Measurements from ENCODE around the gene CDH23.

CDH23 gene

DNA sequence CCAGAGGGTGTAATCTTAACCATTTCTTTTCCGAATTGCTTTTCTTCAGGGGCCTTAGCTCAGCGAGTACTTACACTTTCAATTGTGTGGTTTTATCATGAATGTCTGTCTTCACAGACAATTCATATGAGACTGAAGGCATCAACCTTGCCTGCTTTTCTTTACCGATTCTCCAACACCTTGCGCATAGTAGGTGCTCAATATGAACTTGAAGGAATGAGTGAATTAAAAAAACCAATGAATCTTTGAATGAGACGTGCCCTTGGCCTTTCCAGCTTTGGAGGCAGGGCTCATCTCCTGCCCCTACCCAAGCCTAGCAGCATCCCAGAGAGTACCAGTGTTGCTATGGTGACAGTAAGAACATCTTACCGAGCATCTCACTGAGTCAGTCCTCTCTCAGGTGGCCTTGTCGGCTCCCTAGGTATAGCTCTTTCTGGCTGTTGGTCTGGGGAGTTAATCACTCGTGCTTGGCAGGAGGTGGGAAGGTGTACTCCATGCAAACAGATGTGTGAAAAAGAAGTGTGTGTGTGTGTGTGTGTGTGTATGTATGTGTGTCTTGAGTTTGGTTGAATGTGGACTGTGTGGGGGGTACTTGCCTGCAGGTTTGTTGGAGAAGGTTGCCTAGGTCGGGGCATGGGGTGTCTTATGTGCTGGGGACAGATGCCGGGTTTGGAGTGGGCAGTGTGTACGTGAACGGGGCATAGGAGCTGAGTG, 215.1 kb downstream of the CDH23 start:
- Histone ChIP-seq H3K27ac (ENCODE audit: low read length) (no peak overlapping the region), H3K4me1 (ENCODE audit: insufficient read depth, low read length) (peaks cover 12% of the 10 kb centered on the region; the same call in 1 of the 2 replicates), H3K27me3 (ENCODE audit: insufficient read depth, low read length) (no peaks in the 10 kb centered on the region), H3K9ac (ENCODE audit: low read depth, low read length) (no peak overlapping the region), H3K9me3 (ENCODE audit: insufficient read depth, low read depth, low read length) (no peaks in the 10 kb centered on the region), H3K4me3 (ENCODE audit: low read length) (no peak overlapping the region), H3K36me3 (ENCODE audit: insufficient read depth, low read depth, low read length) (no peaks in the 10 kb centered on the region)

DNA sequence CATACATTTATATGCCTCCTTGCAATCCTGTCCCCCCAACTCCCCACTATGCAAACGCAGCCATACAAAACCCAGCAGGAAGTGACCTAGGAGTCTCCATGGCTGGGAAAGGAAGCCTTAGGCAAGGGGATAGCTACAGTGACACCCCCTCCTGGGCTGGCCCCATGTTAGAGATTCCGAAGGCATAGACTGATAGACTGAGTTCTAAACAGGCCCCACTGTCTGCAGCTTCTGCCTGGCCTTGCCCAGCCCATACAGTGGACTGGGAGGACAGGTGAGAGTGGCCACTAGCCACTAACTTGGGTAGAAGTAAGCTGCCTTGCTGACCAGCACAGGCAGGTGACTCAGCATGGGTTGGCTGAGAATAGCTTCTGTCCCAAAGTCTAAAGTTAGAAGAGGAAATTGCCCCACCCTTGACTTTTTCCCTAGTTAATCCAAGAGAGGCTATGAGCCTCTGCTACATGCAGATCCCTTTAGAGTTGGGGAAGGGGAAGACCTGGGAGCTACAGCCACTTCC, 216.6 kb downstream of the CDH23 start:
- no peak overlapping the region for H3K27ac ChIP-seq (ENCODE audit: low read length)
- no peak overlapping the region for H3K9ac ChIP-seq (ENCODE audit: low read depth, low read length)
- H3K36me3 ChIP-seq (ENCODE audit: insufficient read depth, low read depth, low read length), result no peaks in the 10 kb centered on the region
- no peaks in the 10 kb centered on the region for H3K27me3 ChIP-seq (ENCODE audit: insufficient read depth, low read length)
- H3K4me1 ChIP-seq (ENCODE audit: insufficient read depth, low read length), result peaks cover 7% of the 10 kb centered on the region; the same call in 1 of the 2 replicates
- no peak overlapping the region for H3K4me3 ChIP-seq (ENCODE audit: low read length)
- H3K9me3 ChIP-seq (ENCODE audit: insufficient read depth, low read depth, low read length), result 0 out of 2 replicates have a peak, but pooled peaks cover 3% of the 10 kb centered on the region

DNA sequence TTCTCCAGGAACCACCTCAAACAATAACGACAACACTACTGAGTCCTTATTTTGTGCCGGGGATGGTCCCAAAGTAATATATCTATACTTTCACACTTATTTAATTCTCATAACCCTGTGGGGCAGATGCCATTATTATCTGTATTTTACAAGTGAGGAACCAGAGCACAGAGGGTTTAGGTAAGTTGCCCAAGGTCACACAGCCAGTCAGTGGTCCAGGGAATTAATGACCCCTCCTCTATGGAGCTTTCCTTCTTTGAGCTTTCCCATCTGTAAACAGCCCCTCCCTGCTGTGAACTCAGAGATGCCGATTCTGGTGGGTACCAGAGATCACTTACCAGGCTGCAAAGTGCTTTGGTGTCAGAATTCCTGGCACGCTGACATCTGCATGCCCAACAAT, 217.2 kb downstream of the CDH23 start:
- Histone ChIP-seq H3K36me3 (ENCODE audit: insufficient read depth, low read depth, low read length) (no peaks in the 10 kb centered on the region), H3K9ac (ENCODE audit: low read depth, low read length) (no peak overlapping the region), H3K27me3 (ENCODE audit: insufficient read depth, low read length) (no peaks in the 10 kb centered on the region), H3K9me3 (ENCODE audit: insufficient read depth, low read depth, low read length) (0 out of 2 replicates have a peak, but pooled peaks cover 3% of the 10 kb centered on the region), H3K4me1 (ENCODE audit: insufficient read depth, low read length) (peaks cover 7% of the 10 kb centered on the region; the same call in 1 of the 2 replicates), H3K27ac (ENCODE audit: low read length) (no peak overlapping the region), H3K4me3 (ENCODE audit: low read length) (no peak overlapping the region)

DNA sequence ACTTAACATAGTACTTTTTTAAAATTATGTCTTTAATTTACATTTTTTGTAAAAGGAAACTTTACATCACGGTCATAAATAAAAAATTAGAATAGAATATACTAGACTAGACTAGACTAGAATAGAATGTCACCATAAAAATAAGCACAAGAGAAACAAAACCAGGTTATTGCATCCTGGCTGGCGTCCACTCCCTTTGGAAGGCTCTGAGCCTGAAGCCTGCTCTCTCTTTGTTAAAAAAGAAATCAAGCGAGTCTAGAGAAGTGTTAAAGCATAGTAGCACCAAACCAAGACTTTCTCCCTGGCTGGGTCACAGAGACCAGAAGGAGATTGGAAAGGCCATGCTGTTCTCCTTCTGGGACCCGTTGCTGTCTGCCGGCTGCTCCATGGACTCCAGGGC, 218.2 kb downstream of the CDH23 start:
- H3K27me3 ChIP-seq (ENCODE audit: insufficient read depth, low read length), result no peaks in the 10 kb centered on the region
- no peak overlapping the region for H3K9ac ChIP-seq (ENCODE audit: low read depth, low read length)
- H3K9me3 ChIP-seq (ENCODE audit: insufficient read depth, low read depth, low read length), result 0 out of 2 replicates have a peak, but pooled peaks cover 3% of the 10 kb centered on the region
- H3K4me1 ChIP-seq (ENCODE audit: insufficient read depth, low read length), result peaks cover 7% of the 10 kb centered on the region; the same call in 1 of the 2 replicates
- H3K4me3 ChIP-seq (ENCODE audit: low read length), result no peak overlapping the region
- no peaks in the 10 kb centered on the region for H3K36me3 ChIP-seq (ENCODE audit: insufficient read depth, low read depth, low read length)
- no peak overlapping the region for H3K27ac ChIP-seq (ENCODE audit: low read length)

DNA sequence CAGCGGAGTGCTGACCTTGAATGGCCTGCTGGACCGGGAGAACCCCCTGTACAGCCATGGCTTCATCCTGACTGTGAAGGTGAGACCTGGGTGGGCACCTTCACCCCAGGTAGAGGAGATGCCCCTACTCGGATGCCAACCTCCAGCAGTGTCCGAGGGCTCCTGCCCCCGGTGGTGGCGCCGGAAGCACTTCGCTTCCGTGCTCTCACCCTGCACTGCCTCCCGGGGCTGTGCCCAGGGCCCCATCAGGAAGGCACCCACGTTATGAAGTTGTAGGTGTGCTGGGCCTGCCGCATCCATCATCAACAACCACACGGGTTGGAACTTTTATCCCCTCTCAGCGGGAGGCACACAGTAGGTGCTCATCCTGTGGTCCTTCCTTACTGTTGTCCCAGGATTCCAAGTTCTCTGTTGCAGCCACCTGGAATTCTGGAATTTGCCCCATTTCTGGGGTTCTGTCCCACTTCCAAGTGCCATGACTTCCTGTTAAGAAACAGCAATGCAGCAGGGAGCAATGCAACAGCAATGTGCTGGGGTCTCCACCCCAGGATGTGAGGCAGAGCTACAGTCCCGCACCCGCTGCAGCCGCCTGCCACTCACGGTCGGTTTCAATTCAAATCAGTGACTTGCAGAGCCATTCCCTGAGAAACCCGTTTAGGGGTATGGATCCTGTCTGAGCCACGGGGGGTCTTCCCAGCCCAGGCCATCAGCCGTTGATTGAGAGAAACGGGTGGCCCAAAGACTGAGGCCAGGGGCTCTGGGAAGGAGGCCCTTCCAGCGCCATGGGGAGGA, 219.0 kb downstream of the CDH23 start:
- no peak overlapping the region for H3K9ac ChIP-seq (ENCODE audit: low read depth, low read length)

DNA sequence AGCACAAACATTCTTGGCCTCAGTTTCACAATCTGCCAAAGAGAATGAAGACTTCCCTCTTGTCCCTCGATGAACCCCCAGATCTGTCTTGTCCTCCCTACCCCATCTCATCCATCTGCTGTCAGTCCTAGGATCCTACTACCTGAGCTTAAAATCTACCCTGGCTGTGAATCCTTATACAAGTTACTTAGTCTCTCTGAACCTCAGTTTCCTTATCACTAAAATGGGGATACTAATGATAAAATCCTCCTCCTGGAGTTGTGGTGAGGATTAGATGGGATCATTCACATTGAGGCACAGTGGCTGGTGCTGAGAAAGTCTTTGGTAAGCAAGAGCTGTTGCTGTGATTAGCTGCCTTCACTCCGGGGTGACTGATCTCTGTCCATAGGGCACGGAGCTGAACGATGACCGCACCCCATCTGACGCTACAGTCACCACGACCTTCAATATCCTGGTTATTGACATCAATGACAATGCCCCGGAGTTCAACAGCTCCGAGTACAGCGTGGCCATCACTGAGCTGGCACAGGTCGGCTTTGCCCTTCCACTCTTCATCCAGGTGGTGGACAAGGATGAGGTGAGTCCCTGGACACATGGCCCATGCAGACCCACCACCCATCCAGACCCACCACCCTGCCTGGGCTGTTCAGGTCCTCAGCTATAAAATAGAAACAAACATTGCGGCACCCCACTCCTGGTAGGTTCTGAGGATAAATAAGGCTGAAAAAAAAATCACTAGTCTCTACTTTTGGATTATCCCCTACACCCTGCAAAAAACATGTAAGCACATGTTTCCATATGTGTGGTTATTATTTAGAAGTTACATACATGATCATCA, 220.3 kb downstream of the CDH23 start:
- Histone ChIP-seq H3K4me3 (ENCODE audit: low read length) (no peak overlapping the region), H3K9me3 (ENCODE audit: insufficient read depth, low read depth, low read length) (0 out of 2 replicates have a peak, but pooled peaks cover 3% of the 10 kb centered on the region), H3K27me3 (ENCODE audit: insufficient read depth, low read length) (no peaks in the 10 kb centered on the region), H3K4me1 (ENCODE audit: insufficient read depth, low read length) (peaks cover 17% of the 10 kb centered on the region), H3K36me3 (ENCODE audit: insufficient read depth, low read depth, low read length) (no peaks in the 10 kb centered on the region), H3K9ac (ENCODE audit: low read depth, low read length) (no peak overlapping the region), H3K27ac (ENCODE audit: low read length) (no peak overlapping the region)

More for the DNA sequence above, 219.0 kb downstream of the CDH23 start:
- Histone ChIP-seq H3K4me3 (ENCODE audit: low read length) (no peak overlapping the region), H3K4me1 (ENCODE audit: insufficient read depth, low read length) (peaks cover 4% of the 10 kb centered on the region; the same call in 1 of the 2 replicates), H3K27me3 (ENCODE audit: insufficient read depth, low read length) (no peaks in the 10 kb centered on the region), H3K36me3 (ENCODE audit: insufficient read depth, low read depth, low read length) (no peaks in the 10 kb centered on the region), H3K27ac (ENCODE audit: low read length) (no peak overlapping the region), H3K9me3 (ENCODE audit: insufficient read depth, low read depth, low read length) (0 out of 2 replicates have a peak, but pooled peaks cover 3% of the 10 kb centered on the region)

DNA sequence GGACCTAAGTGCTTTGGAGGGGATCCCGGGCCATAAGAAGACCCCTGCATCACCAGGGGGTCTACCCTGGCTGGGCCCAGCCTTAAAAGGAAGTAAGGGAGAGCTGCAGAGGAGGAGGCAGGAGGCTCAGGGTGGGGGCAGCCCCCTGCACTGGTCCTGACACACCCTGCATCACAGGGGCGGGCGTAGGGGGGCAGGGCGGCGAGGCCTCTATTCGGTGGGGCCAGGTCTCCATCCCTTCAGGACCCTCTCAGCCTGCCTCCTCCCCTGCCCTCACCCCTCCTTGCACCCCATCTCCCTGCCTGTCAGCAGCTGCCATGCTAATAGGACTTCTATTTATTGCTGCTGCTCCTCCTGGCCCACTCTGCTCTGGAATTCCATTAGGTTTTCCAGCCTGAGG, 221.5 kb downstream of the CDH23 start:
- H3K4me1 ChIP-seq (ENCODE audit: insufficient read depth, low read length), result peaks cover 28% of the 10 kb centered on the region

DNA sequence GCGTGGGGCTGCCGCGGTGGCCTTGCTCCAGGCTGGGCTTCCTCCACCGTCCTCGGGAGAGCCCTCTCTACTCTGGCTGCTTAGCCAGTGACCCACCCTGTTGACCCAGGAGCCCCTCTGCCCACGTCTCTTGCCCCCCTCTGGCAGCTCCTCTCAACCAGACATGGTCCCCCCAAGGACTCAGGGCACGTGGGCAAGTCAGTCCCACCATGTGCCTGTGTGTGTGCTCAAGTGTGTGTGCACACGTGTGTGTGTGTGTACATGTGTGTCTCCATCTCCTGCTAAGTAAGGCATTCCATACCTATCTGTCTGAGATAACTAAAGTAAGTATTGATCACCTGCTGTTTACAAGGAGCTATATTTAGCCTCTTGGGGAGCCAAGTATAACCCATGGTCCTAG, 221.9 kb downstream of the CDH23 start:
- H3K4me3 ChIP-seq (ENCODE audit: low read length), result no peak overlapping the region
- H3K9ac ChIP-seq (ENCODE audit: low read depth, low read length), result no peak overlapping the region
- no peak overlapping the region for H3K27ac ChIP-seq (ENCODE audit: low read length)
- H3K9me3 ChIP-seq (ENCODE audit: insufficient read depth, low read depth, low read length), result 0 out of 2 replicates have a peak, but pooled peaks cover 3% of the 10 kb centered on the region
- no peaks in the 10 kb centered on the region for H3K36me3 ChIP-seq (ENCODE audit: insufficient read depth, low read depth, low read length)
- H3K4me1 ChIP-seq (ENCODE audit: insufficient read depth, low read length), result peaks cover 30% of the 10 kb centered on the region
- H3K27me3 ChIP-seq (ENCODE audit: insufficient read depth, low read length), result no peaks in the 10 kb centered on the region

More for the DNA sequence above, 221.5 kb downstream of the CDH23 start:
- no peak overlapping the region for H3K9ac ChIP-seq (ENCODE audit: low read depth, low read length)
- H3K36me3 ChIP-seq (ENCODE audit: insufficient read depth, low read depth, low read length), result no peaks in the 10 kb centered on the region
- no peaks in the 10 kb centered on the region for H3K27me3 ChIP-seq (ENCODE audit: insufficient read depth, low read length)
- H3K27ac ChIP-seq (ENCODE audit: low read length), result no peak overlapping the region
- H3K9me3 ChIP-seq (ENCODE audit: insufficient read depth, low read depth, low read length), result 0 out of 2 replicates have a peak, but pooled peaks cover 3% of the 10 kb centered on the region
- no peak overlapping the region for H3K4me3 ChIP-seq (ENCODE audit: low read length)

DNA sequence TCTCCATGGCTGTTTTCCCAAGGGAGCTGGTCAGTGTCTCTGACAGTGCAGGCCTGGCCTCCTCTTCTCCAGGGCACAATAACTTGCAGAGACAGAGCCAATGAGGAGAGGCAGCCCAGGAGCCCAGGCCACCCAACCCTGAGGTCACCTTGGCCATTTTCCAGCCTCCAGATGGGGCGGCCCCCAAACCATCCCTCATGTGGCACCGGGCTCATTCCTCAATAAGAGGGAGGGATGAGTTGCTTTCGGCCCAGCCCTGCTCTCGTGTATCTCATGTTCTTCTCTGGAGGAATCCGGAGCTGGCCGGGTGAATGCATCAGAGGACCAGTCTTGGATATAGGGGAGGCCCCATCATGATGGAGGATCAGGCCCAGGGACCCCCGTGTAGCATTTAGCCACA, 223.9 kb downstream of the CDH23 start:
- H3K9me3 ChIP-seq (ENCODE audit: insufficient read depth, low read depth, low read length), result 0 out of 2 replicates have a peak, but pooled peaks cover 3% of the 10 kb centered on the region
- no peaks in the 10 kb centered on the region for H3K27me3 ChIP-seq (ENCODE audit: insufficient read depth, low read length)
- H3K9ac ChIP-seq (ENCODE audit: low read depth, low read length), result peak overlapping the region; percentile 49; the same call in 1 of the 2 replicates
- H3K36me3 ChIP-seq (ENCODE audit: insufficient read depth, low read depth, low read length), result no peaks in the 10 kb centered on the region
- no peak overlapping the region for H3K27ac ChIP-seq (ENCODE audit: low read length)
- H3K4me1 ChIP-seq (ENCODE audit: insufficient read depth, low read length), result peaks cover 41% of the 10 kb centered on the region
- no peak overlapping the region for H3K4me3 ChIP-seq (ENCODE audit: low read length)

DNA sequence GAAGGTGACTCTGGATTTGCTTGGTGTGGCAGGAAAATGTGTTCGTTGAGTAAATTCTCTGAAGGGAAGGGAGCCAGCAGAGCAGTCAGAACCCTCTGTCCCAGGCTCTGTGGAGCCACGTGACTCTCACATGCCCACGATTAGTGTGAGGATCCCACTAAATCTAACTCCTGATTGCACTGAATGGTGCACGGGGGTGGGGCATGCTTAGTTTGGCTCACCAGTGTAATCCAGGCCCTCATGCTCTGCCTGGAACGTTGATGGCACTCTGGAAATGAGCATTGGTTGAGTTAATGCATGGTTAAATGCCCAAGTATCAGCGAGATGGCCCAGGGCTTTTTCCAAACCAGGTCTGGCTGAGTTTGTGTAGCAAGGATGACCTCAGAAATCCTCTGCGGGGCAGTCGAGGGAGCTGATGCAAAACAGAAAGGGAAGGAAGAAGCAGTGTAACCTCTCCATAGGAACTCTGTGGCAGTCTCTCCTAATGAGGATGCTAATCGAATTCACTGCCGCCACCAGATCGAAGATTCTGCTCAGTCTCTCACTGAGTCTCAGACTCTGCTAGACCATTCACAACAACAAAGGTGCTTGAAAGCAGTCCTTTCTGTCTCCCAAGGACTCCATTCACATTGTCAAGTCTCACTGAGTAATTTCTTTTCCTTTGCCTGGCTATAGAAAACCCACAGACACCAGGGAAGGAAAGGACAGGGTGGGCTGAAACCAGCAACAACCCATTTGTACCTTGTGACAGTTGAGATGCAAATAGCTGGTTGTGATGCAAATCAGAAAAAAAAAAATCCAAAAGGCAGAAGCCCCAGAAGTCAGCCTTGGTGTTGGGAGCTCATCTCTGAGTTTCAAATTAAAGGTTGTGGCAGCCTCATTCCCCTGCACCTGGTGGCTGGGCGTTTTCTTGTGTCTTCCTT, 224.8 kb downstream of the CDH23 start:
- Histone ChIP-seq H3K27ac (ENCODE audit: low read length) (peak overlapping the region; percentile 50), H3K36me3 (ENCODE audit: insufficient read depth, low read depth, low read length) (no peaks in the 10 kb centered on the region), H3K9ac (ENCODE audit: low read depth, low read length) (peak overlapping the region; percentile 49; the same call in 1 of the 2 replicates), H3K9me3 (ENCODE audit: insufficient read depth, low read depth, low read length) (0 out of 2 replicates have a peak, but pooled peaks cover 3% of the 10 kb centered on the region), H3K4me3 (ENCODE audit: low read length) (peak overlapping the region; percentile 42), H3K27me3 (ENCODE audit: insufficient read depth, low read length) (0 out of 2 replicates have a peak, but pooled peaks cover 3% of the 10 kb centered on the region), H3K4me1 (ENCODE audit: insufficient read depth, low read length) (peaks cover 45% of the 10 kb centered on the region)

All from iPS-20b (cell line).